Stimulated activated CD8-positive, alpha-beta memory T cell treated with anti-CD3 and anti-CD28 coated beads, Interleukin-15, amount 100 ng/mL, for 1 hour (primary cell): Measurements from ENCODE around the gene PCK2.

Experiments
- DNase-seq: peaks from one replicate; pipeline ENCODE4 v3.0.0-alpha.2; 2020; ENCODE audit warnings: low read depth

The PCK2 gene

DNA sequence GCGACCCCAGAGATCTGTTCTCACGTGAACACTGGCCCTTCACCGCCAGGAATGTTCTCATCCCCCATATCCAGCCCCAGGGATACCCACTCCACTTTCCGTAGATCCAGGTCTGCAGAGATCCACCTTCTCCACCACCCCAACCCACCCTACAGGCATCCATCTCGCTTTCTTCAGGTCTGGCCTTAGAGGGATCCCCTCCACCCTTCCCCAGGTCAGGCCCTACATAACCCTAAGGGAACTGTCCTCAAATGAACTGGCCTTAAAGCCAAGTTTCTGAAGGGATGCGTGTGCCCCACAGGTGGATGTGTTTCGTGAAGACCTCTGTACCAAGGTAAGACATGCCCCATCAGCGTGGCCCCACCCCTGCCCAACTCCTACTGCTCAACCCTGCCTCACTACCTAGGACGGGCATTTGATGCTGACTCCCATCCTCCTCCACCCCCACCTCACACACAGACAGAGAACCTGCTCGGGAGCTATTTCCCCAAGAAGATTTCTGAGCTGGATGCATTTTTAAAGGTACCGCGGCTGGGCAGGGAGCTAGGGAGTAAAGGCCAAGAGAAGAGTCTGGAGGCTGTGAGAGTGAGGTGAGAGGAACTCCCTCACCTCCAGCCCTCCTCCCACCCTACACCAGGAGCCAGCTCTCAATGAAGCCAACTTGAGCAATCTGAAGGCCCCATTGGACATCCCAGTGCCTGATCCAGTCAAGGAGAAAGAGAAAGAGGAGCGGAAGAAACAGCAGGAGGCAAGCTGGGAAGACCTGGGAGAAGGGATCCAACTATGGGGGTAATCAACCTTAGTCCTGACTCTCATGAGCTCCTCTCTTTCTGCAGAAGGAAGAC is 42.8 kb downstream of the PCK2 start:
- DNase-seq, result no peak

DNA sequence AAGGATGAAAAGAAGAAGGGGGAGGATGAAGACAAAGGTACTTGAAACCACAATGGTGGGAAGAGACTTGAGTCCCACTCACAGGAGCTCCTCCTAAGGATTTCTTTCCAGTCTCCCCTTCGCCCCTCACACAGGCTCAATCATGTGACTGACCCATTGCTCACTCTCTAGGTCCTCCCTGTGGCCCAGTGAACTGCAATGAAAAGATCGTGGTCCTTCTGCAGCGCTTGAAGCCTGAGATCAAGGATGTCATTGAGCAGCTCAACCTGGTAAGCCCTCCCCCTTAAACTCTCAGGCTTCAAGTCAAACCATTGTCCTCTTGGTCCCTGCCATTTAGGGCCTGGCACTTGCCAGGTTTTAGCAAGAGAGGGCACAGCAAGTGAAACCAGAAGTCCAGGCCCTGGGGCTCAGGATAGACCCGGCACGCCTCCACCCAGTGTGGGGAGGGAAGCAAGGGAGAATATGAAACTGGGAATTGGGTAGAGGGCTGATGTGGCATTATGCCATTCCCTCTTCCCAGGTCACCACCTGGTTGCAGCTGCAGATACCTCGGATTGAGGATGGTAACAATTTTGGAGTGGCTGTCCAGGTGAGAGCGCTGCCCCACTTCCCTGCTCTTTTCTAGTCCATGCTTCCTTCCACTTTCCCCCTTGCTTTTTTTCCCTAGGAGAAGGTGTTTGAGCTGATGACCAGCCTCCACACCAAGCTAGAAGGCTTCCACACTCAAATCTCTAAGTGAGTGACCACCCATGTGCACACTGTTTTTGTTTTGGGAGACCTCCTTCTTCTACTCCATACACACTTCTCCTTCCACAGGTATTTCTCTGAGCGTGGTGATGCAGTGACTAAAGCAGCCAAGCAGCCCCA is 43.7 kb downstream of the PCK2 start:
- no peak for DNase-seq

DNA sequence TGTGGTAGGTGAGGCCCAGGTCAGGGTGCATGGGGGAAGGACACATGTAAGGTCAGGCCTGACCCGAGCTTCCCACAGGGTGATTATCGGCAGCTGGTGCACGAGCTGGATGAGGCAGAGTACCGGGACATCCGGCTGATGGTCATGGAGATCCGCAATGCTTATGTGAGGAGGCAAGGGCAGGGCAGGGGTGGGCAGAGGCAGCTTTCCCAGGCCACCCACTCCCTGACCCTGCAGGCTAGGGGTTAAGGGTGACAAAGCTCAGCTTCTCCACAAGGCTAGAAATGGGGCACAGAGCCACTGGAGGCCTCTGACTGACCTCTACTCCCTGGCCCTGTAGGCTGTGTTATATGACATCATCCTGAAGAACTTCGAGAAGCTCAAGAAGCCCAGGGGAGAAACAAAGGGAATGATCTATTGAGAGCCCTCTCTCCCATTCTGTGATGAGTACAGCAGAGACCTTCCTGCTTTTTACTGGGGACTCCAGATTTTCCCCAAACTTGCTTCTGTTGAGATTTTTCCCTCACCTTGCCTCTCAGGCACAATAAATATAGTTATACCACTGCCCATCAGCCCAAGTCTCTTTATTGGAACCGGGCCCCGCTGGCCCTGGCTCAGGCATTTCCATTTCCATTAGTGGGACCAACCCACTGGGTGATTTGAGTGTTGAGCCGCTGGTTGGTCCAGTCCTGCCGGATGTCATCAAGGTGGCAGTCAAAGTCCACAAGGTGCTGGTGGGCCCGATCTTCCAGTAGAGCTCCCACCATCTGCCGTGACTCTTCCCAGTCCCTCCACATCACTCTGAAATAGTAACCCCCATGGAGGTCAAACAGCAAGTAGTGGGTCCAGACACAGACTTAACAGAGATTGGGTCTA is 44.5 kb downstream of the PCK2 start:
- DNase-seq, result no peak

DNA sequence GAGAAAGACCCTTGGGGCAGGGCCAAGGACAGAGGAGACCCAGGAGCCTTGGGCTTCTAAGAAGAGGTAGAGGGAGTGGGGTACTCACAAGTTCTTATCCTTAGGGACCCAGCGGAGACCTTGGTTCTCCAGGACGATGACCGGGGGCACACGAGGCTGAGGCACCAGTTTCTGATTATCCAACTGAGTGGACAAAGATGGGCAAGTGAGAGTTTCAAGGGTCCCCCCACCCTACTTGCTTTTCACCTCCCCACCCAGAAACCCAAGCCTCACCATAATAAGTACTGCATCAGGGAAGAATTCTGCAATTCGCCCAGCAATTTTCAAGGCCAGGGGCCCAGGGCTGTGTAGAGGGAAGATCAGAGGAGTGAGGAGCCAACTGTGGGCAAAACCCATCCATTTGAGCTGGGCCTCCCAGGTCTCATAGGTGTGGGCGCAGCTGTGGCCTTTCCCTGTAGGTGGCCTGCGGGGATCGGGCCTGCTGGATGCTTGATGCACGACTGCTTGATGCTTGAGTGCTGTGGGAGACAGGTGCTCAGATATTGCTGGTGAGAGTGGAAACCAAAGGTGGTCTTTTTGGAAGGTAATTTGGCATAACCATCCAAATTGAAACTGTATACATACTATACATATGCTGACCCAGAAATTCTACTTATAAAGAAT is 45.3 kb downstream of the PCK2 start:
- no peak for DNase-seq

DNA sequence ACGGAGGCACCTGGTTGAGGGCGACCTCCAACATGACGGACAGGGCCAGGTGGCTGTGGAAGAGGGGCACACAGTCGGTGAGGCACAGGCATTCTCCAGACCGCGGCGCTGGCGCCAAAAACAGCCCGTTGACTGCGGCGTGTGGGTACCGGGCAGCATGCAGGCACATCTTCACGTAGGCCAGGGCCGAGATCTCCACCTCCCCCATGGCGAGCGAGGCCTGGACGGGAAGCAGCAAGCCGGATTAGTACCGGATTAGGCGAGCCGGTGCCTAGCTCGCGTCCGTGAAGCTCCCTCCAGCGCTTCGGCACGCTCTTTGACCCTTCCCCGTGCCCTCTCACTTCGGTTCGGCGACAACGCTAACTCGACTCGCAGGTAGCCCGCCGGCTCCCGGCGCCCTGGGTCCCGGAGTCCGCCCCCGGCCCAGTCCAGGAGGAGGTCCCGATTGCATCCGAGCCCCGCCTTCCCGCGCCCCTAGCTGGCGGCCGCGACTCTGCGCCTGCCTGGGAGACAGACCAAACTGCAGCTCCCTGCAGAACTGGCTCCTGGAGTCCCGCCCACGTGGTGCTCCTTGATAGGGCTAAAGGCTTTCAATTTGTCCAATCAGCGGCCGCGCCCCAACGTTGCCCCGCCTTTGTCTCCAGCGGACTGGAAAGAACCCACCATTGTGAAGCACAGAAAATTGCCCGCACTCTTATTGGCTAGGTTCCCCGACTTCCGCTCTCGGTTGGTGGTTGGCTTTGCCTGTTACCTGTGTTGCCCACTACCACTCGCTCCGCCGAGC is 47.2 kb downstream of the PCK2 start, which contains the start of gene EMC9:
Gene EMC9, minus strand, starts transcription at position 495 of the 784 bp plus-strand sequence. Its CDS starts 287 bp downstream, at position 208.
- peak; percentile 99 for DNase-seq

DNA sequence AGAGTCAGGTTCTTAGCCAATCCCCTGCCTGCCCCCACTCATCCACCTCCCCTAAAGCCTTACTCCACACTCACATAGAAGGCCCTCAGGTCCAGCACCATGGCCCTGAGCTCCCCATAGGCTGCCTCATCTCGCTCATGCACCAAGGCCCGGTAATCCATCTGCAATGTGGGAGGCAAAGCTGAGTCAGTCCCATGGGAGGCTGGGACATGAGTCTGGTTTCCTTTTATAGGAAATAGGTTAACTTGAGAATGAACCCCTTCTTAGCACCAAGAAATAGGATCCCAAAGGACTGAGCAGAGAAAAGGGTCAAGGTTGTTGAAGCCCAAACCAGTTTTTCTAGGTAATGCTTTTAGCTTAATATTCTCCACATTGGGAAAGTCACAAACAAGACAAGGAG is 49.4 kb downstream of the PCK2 start:
- no peak for DNase-seq

DNA sequence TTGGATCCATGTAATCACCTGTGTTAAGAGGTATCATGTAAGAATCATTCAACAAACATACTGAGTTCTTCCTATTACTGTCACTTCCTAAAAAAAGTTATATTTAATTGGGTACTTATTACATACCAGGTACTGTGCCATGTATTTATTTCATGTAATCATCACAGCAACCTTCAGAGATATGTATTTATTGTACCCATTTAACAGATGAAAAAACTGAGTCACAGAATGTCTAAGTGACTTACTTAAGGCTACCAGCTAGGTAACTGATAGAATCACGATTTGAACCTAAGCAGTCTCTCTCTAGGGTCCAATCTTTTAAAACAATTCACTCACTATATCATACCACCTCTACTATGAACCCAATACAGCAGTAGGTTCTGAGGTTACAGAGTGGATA is 50.3 kb downstream of the PCK2 start:
- DNase-seq, result no peak

DNA sequence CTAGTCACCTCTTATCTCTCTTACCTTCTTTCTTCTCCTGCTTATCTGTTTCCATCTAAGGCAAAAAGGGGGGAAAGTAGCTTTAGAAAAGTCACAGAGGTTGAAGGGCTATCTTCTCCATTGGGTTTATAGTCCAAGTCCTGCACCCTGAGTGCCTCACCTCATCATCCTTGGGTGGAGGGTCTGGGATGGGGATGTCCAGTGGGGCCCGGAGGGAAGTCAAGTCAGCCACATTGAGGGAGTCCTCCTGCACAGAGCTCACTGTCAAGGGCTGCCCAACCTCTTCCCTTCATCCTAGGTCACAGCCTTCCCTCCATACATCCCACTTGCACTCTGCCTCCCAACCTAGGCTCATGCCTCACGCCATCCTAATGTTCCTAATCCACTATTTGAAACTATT is 51.1 kb downstream of the PCK2 start:
- no peak for DNase-seq

DNA sequence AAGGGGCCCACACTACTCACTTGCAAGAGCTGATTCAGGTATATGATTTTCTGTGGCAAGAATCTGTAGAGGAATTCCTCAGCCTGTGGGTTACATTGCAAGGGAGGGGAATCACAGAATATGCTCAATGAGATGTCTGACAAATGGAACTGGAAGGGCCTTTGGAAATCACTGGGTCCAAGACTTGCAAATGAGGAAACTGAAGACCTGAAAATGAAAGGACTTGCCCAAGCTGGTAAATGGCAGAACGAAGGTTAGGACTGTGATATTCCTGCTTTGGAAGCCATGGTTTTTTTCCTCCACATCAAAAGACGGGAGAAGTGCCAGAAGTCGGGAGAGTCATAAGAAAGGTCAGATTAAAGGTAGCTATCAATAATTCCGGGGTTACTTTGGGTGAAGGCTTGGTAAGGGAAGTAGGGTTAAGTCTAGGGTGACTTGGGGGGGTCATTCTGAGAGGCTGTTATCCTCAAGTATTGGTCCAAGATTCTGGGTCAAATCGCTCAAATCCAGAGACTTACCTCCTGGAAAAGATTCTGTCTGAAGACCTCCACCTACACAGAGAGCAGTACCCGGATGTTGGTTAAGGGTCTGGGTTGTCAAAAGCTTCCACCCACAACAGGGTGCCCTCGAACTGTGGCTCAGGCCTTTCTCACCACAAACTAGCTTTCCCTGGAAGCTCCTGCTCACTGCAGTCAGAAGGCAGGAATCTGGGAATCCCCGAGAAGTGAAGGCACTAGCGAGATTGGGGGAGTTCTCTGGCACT is 51.8 kb downstream of the PCK2 start:
- DNase-seq, result no peak

DNA sequence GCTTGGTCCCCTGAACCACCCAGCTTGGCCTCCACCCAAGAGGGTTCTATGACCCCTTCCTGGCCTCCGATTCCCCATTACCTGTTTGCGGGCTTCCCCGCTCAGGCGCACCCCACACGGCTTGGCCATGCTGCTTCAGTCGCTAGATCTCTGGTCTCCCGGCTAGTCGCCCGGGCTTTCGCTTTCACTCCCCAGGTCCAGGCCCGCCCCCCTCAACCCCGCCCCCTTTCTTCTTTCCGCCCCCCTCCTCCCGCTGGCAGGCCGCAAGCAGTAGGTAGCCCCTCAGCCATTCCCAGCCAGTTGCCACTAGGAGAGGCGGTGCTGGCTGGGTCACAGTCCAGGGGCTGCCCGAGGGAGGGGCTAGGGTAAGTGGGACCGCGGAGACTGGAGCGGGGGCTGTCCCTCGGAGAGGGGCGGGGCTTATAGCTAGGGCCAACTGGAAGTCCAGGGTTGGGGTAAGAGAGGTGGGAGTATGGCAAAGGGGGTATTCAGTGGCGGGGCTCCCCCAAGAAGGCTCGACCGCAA is 52.4 kb downstream of the PCK2 start, which contains the start of gene PSME2:
Gene PSME2, minus strand, starts transcription at position 158 of the 525 bp plus-strand sequence. Its CDS starts 29 bp downstream, at position 129.
- peak; percentile 62 for DNase-seq

DNA sequence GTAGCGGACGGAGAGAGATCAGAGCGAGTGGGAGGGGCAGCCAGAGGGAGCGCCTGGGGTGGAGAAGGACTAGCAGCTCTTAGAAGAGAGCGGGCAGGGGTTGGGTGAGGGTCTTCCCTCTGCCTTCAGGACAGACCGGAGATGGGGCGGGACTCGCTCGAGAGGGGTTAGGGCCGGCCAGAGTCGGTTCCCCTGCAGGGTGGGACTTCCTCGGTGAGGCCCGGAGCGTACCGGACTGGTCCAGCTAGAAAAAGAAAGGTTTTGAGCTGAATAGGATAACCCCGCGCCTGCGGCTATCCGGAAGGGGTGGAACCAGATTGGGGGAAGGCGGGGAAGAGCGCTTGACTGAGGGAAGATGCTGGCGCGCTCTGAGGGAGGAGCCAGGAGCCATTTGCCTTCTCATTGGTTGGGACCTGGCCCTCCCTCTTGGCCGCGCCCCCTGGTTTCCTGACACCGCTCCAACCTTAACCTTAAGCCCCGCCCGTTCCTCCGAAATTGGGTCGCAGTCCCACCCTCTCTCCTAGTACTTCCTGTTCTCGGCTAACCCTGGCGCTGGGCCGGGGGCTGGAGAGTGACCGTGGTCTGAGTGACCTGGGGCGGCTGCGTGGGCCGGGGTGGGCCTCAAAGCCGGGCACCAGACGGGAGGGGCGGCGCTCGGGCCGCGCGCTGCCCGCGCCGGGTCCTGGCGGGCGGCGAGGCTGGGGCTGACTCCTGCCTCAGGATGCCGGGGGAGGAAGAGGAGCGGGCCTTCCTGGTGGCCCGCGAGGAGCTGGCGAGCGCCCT is 53.1 kb downstream of the PCK2 start, which contains the start of gene RNF31:
Gene RNF31, plus strand, starts transcription at position 521 of the 783 bp plus-strand sequence. Its CDS starts 201 bp downstream, at position 722.
- DNase-seq, result peak; percentile 94

DNA sequence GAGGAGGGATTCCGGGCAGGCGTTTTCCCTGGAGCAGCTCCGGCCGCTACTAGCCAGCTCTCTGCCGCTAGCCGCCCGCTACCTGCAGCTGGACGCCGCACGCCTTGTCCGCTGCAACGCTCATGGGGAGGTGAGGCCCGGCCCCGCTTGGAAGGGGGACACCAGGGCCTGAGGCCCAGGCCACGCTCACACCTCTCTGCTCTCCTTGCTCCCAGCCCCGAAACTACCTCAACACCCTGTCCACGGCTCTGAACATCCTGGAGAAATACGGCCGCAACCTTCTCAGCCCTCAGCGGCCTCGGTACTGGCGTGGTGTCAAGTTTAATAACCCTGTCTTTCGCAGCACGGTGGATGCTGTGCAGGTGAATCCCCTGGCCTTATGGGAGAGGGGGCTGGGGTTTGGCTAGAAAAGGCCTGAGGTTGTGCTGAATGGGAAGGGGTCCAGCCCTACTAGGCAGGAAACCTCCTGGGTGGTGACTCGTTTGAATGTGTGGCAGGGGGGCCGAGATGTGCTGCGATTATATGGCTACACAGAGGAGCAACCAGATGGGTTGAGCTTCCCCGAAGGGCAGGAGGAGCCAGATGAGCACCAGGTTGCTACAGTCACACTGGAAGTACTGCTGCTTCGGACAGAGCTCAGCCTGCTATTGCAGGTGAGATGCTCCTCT is 53.8 kb downstream of the PCK2 start:
- DNase-seq, result no peak

DNA sequence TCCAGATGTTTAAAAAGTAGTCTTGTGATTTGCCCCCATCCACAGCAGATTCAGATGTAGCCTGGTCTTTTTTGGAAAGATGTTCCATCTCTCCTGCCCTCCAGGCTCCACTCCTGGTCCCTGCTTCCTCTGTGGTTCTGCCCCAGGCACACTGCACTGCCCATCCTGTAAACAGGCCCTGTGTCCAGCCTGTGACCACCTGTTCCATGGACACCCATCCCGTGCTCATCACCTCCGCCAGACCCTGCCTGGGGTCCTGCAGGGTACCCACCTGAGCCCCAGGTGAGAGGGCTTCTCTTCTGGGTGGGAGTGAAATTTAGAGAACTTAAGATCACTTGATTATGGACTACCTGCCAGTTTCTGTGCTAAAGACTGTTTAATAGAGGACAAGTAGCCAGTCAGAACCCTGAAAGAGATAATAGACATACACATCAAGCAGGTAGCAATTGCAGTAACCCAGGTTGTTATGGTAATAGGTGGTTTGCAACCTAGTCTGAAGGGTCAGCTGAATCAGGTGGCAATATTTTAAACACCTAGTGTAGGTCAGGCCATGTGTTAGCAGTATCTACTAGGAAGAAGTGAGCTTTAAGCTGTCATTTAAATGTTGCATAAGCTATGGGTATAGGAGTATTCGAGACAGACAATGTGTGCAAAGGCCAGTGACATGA is 55.3 kb downstream of the PCK2 start:
- DNase-seq, result no peak

DNA sequence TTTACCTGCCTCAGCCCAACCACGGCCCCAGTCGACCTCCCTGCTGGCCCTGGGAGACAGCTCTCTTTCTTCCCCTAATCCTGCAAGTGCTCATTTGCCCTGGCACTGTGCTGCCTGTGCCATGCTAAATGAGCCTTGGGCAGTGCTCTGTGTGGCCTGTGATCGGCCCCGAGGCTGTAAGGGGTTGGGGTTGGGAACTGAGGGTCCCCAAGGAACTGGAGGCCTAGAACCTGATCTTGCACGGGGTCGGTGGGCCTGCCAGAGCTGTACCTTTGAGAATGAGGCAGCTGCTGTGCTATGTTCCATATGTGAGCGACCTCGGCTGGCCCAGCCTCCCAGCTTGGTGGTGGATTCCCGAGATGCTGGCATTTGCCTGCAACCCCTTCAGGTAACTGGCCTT is 56.0 kb downstream of the PCK2 start:
- no peak for DNase-seq

DNA sequence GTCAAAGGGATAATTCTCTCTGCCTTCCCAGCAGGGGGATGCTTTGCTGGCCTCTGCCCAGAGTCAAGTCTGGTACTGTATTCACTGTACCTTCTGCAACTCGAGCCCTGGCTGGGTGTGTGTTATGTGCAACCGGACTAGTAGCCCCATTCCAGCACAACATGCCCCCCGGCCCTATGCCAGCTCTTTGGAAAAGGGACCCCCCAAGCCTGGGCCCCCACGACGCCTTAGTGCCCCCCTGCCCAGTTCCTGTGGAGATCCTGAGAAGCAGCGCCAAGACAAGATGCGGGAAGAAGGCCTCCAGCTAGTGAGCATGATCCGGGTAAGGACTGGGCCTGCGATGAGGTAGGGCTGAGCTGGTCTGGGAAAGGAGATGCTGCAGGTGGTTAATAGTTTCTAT is 56.5 kb downstream of the PCK2 start:
- no peak for DNase-seq

DNA sequence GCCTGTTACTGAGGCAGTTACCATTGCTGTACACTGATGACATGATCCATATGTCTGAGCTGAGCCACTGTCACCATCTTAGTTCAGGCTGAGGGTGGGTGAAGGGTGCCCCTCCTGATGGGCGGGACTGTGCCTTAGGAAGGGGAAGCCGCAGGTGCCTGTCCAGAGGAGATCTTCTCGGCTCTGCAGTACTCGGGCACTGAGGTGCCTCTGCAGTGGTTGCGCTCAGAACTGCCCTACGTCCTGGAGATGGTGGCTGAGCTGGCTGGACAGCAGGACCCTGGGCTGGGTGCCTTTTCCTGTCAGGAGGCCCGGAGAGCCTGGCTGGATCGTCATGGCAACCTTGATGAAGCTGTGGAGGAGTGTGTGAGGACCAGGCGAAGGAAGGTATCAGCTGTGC is 56.9 kb downstream of the PCK2 start:
- no peak for DNase-seq

DNA sequence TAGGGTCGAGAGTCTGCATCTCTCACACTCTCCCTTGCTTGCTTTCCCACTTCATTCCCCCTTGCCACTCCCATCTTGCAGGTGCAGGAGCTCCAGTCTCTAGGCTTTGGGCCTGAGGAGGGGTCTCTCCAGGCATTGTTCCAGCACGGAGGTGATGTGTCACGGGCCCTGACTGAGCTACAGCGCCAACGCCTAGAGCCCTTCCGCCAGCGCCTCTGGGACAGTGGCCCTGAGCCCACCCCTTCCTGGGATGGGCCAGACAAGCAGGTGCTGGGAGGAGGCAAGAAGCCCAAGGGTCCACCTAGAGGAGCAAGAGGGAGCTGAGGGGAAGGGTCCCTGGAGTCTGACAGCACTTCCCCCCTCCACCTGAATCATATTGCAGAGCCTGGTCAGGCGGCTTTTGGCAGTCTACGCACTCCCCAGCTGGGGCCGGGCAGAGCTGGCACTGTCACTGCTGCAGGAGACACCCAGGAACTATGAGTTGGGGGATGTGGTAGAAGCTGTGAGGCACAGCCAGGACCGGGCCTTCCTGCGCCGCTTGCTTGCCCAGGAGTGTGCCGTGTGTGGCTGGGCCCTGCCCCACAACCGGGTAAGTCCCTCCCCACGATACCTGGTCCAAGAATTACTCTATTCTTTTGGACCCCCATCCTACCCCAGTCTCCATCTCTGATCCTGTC is 57.4 kb downstream of the PCK2 start:
- DNase-seq, result no peak
